K562 (cell line): ENCODE measurements around the gene EIF2S2. TPM values are rescaled to one million over a fixed set of nuclear protein-coding genes. Genes with fewer than 3 reads are reported as not detected.

Experiments
- ARID1B ChIP-seq: fragments of 450-650 bp; IDR thresholded peaks from 2 replicates; pipeline ENCODE4 v1.6.1; 2016; ENCODE audit warnings: antibody characterized with exemption, mild to moderate bottlenecking, inconsistent platforms
- ARID2 ChIP-seq: fragments of 450-650 bp; IDR thresholded peaks from 2 replicates; pipeline ENCODE4 v1.6.1; 2017; ENCODE audit warnings: antibody characterized with exemption, mild to moderate bottlenecking
- CC2D1A ChIP-seq: fragments of 450-650 bp; IDR thresholded peaks from 2 replicates; pipeline ENCODE4 v1.6.1; 2017; ENCODE audit warnings: mild to moderate bottlenecking
- KDM2B ChIP-seq: fragments of 250-450 bp; sonication (Bioruptor Pico); IDR thresholded peaks from 2 replicates; pipeline ENCODE4 v1.8.0; 2021; ENCODE audit warnings: mild to moderate bottlenecking, moderate library complexity
- LARP7 ChIP-seq: fragments of 450-650 bp; IDR thresholded peaks from 2 replicates; pipeline ENCODE4 v1.6.1; 2016
- PTTG1 ChIP-seq: fragments of 450-650 bp; IDR thresholded peaks from 2 replicates; pipeline ENCODE4 v1.6.1; 2016; ENCODE audit warnings: low read depth, mild to moderate bottlenecking, missing genetic modification characterization, missing compliant biosample characterization
- RAD21 ChIP-seq, 2 experiments: fragments of 250-450 bp in 1 of 2; fragments of 450-650 bp in 1 of 2; sonication (Bioruptor Pico) in 1 of 2; formaldehyde crosslinking in 1 of 2; IDR thresholded peaks in 1 of 2; conservative IDR thresholded peaks in 1 of 2; 2 replicates each; pipeline versions ENCODE4 v1.4.0 to v1.8.0; 2020 to 2022; ENCODE audit warnings: mild to moderate bottlenecking in 2 of 2, moderate library complexity in 1 of 2
- RBBP5 ChIP-seq: fragments of 200-600 bp; sonication (generic); IDR thresholded peaks from 2 replicates; pipeline ENCODE4 v1.6.1; 2012; ENCODE audit warnings: borderline replicate concordance, mild to moderate bottlenecking, low read length, control low read depth, inconsistent platforms; ENCODE audit not compliant: insufficient read depth, poor library complexity, severe bottlenecking
- ZNF324 ChIP-seq: fragments of 250-450 bp; sonication (Bioruptor Pico); IDR thresholded peaks from 2 replicates; pipeline ENCODE4 v1.4.0; 2020; ENCODE audit warnings: mild to moderate bottlenecking
- ZNF668 ChIP-seq: fragments of 250-450 bp; sonication (Bioruptor Pico); IDR thresholded peaks from 2 replicates; pipeline ENCODE4 v1.8.0; 2022; ENCODE audit warnings: mild to moderate bottlenecking, inconsistent platforms
- polyA plus RNA-seq, 8 experiments: library from polyadenylated mRNA; depleted of rRNA in 4 of 8; stranded (reverse) in 5 of 8; unstranded in 3 of 8; fragments of >200 nt; fragmentation: Nextera tagmentation in 2 of 8; fragmentation: Illumina TruSeq in 1 of 8; extraction: Ambion mirVana in 2 of 8; extraction: Trizol in 1 of 8; gene quantifications; 2 replicates each; pipeline versions ENCODE4 v1.2.1 to v1.2.3, GENCODE V29; 2011 to 2014; ENCODE audit warnings: inconsistent platforms in 1 of 8, missing spikeins in 1 of 8
- total RNA-seq, 7 experiments: library from RNA; depleted of rRNA in 6 of 7; stranded (reverse); fragments of >200 nt in 6 of 7; fragmentation: Illumina TruSeq in 2 of 7; extraction: Trizol in 2 of 7; gene quantifications; 2 replicates each; pipeline versions ENCODE4 v1.2.1 to v1.2.3, GENCODE V29; 2011 to 2021; ENCODE audit warnings: low replicate concordance in 1 of 7
- TF ChIP-seq, protein P1 (sequence below): sonication (generic); formaldehyde crosslinking; IDR thresholded peaks from 2 replicates; pipeline ENCODE4 v1.9.0; 2022; ENCODE audit warnings: mild to moderate bottlenecking, missing genetic modification reagents
- TF ChIP-seq, protein P2 (sequence below), 3 experiments: IDR thresholded peaks in 2 of 3; conservative IDR thresholded peaks in 1 of 3; 2 replicates each; pipeline ENCODE4 v1.5.1; 2011 to 2012; ENCODE audit warnings: low read length in 3 of 3, mild to moderate bottlenecking in 3 of 3, control low read depth in 2 of 3, improper control_type of control experiment in 1 of 3, inconsistent platforms in 1 of 3, low read depth in 1 of 3, mixed read lengths in 1 of 3, moderate library complexity in 1 of 3; ENCODE audit not compliant: insufficient read depth in 2 of 3
- TF ChIP-seq, protein P3 (sequence below): IDR thresholded peaks from 2 replicates; pipeline ENCODE4 v1.6.1; 2011; ENCODE audit warnings: borderline replicate concordance, low read depth, mild to moderate bottlenecking, moderate library complexity, low read length; ENCODE audit not compliant: insufficient read depth, poor library complexity, severe bottlenecking
- TF ChIP-seq, protein P4 (sequence below): fragments of 450-650 bp; IDR thresholded peaks from 2 replicates; pipeline ENCODE4 v1.6.1; 2018; ENCODE audit not compliant: partially characterized antibody
- TF ChIP-seq, protein P5 (sequence below): sonication (generic); formaldehyde crosslinking; IDR thresholded peaks from 2 replicates; pipeline ENCODE4 v1.8.0; 2022; ENCODE audit warnings: missing genetic modification reagents, mild to moderate bottlenecking, moderate library complexity, borderline replicate concordance
- TF ChIP-seq, protein P6 (sequence below): fragments of 250-450 bp; sonication (Bioruptor Pico); IDR thresholded peaks from 2 replicates; pipeline ENCODE4 v1.9.0; 2021; ENCODE audit warnings: mild to moderate bottlenecking

The EIF2S2 gene
- total and polyA plus RNA-seq, 9 of the 15 experiments (the other 6 are each of a cell fraction or from before 2014, with no cell fraction given) = 79.7 to 220 (median 154) TPM

DNA sequence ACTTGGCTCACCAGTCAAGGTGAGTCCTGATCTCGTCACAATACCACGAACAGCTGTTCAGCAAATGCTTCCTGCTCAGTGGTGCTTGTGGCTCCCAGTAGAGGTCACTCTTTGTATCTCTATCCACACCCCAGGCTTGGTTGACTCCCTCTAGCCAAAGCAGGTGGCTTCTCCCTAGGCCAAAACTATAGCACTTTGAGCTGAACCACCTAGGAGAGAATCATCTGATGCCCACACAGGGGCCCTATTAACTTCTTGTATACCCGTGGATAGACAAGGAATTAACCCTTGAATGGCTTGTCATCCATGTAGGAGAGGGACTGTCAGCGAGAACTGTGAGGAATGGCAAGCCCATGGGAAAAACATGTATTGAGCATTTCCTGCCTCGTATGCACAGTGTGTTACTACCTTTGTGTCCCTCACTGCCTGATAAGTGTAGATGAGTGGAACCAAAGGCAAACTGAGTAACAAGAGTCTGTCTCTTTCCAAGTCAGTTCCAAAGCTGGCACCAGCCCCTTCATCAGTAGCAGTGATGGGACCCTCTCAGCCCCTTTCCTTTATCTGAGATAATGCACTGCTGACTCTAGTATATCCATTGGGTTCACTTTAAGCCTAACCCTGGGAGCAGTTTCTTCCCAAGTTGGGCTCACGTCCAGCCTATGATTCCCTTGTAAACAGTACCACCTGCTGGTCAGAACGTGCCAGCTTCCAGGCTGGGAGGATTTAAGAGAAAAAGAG is 42.5 kb downstream of the EIF2S2 start (continued):
- TF ChIP-seq, protein P1, sequence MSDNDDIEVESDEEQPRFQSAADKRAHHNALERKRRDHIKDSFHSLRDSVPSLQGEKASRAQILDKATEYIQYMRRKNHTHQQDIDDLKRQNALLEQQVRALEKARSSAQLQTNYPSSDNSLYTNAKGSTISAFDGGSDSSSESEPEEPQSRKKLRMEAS = peak; percentile 42; the same call in 1 of the 2 replicates
- no peak for TF ChIP-seq RBBP5
- no peak for TF ChIP-seq KDM2B (CRISPR knock-in tag)
- TF ChIP-seq ZNF324 (CRISPR knock-in tag) = no peak
- TF ChIP-seq, protein P2, sequence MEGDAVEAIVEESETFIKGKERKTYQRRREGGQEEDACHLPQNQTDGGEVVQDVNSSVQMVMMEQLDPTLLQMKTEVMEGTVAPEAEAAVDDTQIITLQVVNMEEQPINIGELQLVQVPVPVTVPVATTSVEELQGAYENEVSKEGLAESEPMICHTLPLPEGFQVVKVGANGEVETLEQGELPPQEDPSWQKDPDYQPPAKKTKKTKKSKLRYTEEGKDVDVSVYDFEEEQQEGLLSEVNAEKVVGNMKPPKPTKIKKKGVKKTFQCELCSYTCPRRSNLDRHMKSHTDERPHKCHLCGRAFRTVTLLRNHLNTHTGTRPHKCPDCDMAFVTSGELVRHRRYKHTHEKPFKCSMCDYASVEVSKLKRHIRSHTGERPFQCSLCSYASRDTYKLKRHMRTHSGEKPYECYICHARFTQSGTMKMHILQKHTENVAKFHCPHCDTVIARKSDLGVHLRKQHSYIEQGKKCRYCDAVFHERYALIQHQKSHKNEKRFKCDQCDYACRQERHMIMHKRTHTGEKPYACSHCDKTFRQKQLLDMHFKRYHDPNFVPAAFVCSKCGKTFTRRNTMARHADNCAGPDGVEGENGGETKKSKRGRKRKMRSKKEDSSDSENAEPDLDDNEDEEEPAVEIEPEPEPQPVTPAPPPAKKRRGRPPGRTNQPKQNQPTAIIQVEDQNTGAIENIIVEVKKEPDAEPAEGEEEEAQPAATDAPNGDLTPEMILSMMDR (IDR thresholded peaks at IDR 0.05 in 2 of 3, conservative IDR thresholded peaks at IDR 0.05 in 1 of 3; ENCODE audit: insufficient read depth in 2 of 3, low read depth in 1 of 3, low read length in 3 of 3) = peak; percentile 84 to 93 (median 87)
- TF ChIP-seq LARP7 = no peak
- TF ChIP-seq, protein P3, sequence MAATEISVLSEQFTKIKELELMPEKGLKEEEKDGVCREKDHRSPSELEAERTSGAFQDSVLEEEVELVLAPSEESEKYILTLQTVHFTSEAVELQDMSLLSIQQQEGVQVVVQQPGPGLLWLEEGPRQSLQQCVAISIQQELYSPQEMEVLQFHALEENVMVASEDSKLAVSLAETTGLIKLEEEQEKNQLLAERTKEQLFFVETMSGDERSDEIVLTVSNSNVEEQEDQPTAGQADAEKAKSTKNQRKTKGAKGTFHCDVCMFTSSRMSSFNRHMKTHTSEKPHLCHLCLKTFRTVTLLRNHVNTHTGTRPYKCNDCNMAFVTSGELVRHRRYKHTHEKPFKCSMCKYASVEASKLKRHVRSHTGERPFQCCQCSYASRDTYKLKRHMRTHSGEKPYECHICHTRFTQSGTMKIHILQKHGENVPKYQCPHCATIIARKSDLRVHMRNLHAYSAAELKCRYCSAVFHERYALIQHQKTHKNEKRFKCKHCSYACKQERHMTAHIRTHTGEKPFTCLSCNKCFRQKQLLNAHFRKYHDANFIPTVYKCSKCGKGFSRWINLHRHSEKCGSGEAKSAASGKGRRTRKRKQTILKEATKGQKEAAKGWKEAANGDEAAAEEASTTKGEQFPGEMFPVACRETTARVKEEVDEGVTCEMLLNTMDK = peak; percentile 72
- TF ChIP-seq, protein P4, sequence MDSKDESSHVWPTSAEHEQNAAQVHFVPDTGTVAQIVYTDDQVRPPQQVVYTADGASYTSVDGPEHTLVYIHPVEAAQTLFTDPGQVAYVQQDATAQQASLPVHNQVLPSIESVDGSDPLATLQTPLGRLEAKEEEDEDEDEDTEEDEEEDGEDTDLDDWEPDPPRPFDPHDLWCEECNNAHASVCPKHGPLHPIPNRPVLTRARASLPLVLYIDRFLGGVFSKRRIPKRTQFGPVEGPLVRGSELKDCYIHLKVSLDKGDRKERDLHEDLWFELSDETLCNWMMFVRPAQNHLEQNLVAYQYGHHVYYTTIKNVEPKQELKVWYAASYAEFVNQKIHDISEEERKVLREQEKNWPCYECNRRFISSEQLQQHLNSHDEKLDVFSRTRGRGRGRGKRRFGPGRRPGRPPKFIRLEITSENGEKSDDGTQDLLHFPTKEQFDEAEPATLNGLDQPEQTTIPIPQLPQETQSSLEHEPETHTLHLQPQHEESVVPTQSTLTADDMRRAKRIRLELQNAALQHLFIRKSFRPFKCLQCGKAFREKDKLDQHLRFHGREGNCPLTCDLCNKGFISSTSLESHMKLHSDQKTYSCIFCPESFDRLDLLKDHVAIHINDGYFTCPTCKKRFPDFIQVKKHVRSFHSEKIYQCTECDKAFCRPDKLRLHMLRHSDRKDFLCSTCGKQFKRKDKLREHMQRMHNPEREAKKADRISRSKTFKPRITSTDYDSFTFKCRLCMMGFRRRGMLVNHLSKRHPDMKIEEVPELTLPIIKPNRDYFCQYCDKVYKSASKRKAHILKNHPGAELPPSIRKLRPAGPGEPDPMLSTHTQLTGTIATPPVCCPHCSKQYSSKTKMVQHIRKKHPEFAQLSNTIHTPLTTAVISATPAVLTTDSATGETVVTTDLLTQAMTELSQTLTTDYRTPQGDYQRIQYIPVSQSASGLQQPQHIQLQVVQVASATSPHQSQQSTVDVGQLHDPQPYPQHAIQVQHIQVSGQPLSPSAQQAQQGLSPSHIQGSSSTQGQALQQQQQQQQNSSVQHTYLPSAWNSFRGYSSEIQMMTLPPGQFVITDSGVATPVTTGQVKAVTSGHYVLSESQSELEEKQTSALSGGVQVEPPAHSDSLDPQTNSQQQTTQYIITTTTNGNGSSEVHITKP = peak; percentile 28
- TF ChIP-seq RAD21 (CRISPR knock-in tag; conservative IDR thresholded peaks at IDR 0.05 in 1 of 2, IDR thresholded peaks at IDR 0.05 in 1 of 2) = peak; percentile 86 to 91
- 0 out of 2 replicates have a peak, but pooled peaks have one; percentile 21 for TF ChIP-seq CC2D1A
- TF ChIP-seq, protein P5, sequence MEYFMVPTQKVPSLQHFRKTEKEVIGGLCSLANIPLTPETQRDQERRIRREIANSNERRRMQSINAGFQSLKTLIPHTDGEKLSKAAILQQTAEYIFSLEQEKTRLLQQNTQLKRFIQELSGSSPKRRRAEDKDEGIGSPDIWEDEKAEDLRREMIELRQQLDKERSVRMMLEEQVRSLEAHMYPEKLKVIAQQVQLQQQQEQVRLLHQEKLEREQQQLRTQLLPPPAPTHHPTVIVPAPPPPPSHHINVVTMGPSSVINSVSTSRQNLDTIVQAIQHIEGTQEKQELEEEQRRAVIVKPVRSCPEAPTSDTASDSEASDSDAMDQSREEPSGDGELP (CRISPR knock-in tag) = peak; percentile 97
- TF ChIP-seq ARID2 = peak; percentile 39; the same call in 1 of the 2 replicates
- no peak for TF ChIP-seq PTTG1
- TF ChIP-seq ZNF668 (CRISPR knock-in tag) = no peak
- TF ChIP-seq, protein P6, sequence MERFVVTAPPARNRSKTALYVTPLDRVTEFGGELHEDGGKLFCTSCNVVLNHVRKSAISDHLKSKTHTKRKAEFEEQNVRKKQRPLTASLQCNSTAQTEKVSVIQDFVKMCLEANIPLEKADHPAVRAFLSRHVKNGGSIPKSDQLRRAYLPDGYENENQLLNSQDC (CRISPR knock-in tag) = no peak
- TF ChIP-seq ARID1B = no peak
